Cardiac muscle cell (in vitro differentiated cells and primary cell): ENCODE measurements around the gene FGF14. TPM values are rescaled to one million over a fixed set of nuclear protein-coding genes. Genes with fewer than 3 reads are reported as not detected.

ENCODE experiments used
- DNase-seq, 2 donors: peaks; one replicate each; pipeline versions ENCODE4 v3.0.0 to v3.0.0-alpha.2; 2010 to 2017; ENCODE audit warnings: low read depth in 1 of 2, low spot score in 1 of 2
- H3K27ac ChIP-seq: fragments of 200-600 bp; sonication (generic); 2 replicates; pipeline ENCODE4 v1.5.1; 2016
- H3K27me3 ChIP-seq: fragments of 200-600 bp; sonication (generic); 2 replicates; pipeline ENCODE4 v1.6.0; 2016; ENCODE audit warnings: control low read depth
- H3K36me3 ChIP-seq: fragments of 200-600 bp; sonication (generic); 2 replicates; pipeline ENCODE4 v1.5.1; 2016; ENCODE audit warnings: control low read depth
- H3K4me1 ChIP-seq: fragments of 200-600 bp; sonication (generic); 2 replicates; pipeline ENCODE4 v1.8.1; 2017; ENCODE audit warnings: low read depth, mild to moderate bottlenecking, mixed run types
- H3K4me3 ChIP-seq: fragments of 200-600 bp; sonication (generic); 2 replicates; pipeline ENCODE4 v1.5.1; 2016; ENCODE audit warnings: mild to moderate bottlenecking
- H3K9me3 ChIP-seq: fragments of 200-600 bp; sonication (generic); 2 replicates; pipeline ENCODE4 v1.5.1; 2017; ENCODE audit warnings: low read depth, mild to moderate bottlenecking, control low read depth
- polyA plus RNA-seq: library from polyadenylated mRNA; unstranded; fragments of >200 nt; fragmentation: Nextera tagmentation; extraction: Ambion mirVana; gene quantifications from 2 replicates; pipeline ENCODE4 v1.2.1, GENCODE V29; 2016
- total RNA-seq: library from RNA; depleted of rRNA; stranded (reverse); fragments of >200 nt; gene quantifications from 2 replicates; pipeline ENCODE4 v1.2.3, GENCODE V29; 2016
- TF ChIP-seq, protein P1 (sequence below): IDR thresholded peaks from 2 replicates; pipeline ENCODE4 v1.5.1; 2012; ENCODE audit warnings: low read depth, mild to moderate bottlenecking, low read length

The FGF14 gene
- total and polyA plus RNA-seq, 2 experiments from 2014 or later, result not detected

DNA sequence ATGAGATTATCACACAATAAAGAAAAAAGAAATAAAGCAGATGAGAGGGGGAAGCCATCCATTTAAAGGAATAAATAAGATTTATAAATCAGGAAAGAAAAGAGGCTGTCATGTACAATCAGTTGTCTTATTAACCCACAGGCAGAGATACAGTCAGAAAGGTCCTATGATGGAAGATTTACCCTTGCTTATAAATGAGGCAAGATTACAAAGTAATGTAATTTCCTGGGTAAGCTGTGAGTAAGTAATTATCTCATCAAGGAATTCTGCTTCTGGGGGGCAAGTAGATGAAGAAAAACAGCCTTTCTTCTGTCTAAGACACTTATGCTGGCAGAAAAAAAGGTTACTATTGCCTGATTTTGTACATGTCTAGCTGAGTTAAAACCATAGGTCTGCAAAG lies 146.4 kb downstream of the FGF14 start:
- no peak for DNase-seq
- no peaks in the 10 kb centered on the region for H3K27me3 ChIP-seq
- H3K9me3 ChIP-seq, result no peaks in the 10 kb centered on the region
- no peaks in the 10 kb centered on the region for H3K4me1 ChIP-seq
- TF ChIP-seq, protein P1, sequence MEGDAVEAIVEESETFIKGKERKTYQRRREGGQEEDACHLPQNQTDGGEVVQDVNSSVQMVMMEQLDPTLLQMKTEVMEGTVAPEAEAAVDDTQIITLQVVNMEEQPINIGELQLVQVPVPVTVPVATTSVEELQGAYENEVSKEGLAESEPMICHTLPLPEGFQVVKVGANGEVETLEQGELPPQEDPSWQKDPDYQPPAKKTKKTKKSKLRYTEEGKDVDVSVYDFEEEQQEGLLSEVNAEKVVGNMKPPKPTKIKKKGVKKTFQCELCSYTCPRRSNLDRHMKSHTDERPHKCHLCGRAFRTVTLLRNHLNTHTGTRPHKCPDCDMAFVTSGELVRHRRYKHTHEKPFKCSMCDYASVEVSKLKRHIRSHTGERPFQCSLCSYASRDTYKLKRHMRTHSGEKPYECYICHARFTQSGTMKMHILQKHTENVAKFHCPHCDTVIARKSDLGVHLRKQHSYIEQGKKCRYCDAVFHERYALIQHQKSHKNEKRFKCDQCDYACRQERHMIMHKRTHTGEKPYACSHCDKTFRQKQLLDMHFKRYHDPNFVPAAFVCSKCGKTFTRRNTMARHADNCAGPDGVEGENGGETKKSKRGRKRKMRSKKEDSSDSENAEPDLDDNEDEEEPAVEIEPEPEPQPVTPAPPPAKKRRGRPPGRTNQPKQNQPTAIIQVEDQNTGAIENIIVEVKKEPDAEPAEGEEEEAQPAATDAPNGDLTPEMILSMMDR, result no peak
- no peak overlapping the region for H3K27ac ChIP-seq
- H3K36me3 ChIP-seq, result no peaks in the 10 kb centered on the region
- H3K4me3 ChIP-seq, result no peak overlapping the region

DNA sequence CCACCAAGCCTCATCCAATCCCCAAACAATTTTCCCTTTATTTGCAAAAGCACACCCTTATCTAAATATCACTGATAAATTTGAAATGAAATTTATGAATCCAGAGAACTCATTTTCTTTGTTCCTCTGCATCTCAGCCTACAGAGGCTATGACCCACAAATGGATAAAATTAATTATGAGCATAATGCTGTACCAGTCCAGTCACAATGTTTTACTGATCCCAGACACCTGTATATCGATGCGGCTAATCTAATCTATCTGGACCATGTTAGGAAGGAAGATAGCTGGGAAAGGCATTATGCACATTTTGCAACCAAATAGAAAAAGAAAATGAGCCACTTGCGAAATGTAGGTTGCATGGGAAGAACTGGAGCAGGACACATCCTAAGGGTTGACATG lies 150.0 kb downstream of the FGF14 start:
- TF ChIP-seq, protein P1, result no peak
- H3K4me1 ChIP-seq, result no peaks in the 10 kb centered on the region
- no peak overlapping the region for H3K27ac ChIP-seq
- no peaks in the 10 kb centered on the region for H3K9me3 ChIP-seq
- H3K4me3 ChIP-seq, result no peak overlapping the region
- H3K27me3 ChIP-seq, result no peaks in the 10 kb centered on the region
- no peak for DNase-seq
- H3K36me3 ChIP-seq, result no peaks in the 10 kb centered on the region

DNA sequence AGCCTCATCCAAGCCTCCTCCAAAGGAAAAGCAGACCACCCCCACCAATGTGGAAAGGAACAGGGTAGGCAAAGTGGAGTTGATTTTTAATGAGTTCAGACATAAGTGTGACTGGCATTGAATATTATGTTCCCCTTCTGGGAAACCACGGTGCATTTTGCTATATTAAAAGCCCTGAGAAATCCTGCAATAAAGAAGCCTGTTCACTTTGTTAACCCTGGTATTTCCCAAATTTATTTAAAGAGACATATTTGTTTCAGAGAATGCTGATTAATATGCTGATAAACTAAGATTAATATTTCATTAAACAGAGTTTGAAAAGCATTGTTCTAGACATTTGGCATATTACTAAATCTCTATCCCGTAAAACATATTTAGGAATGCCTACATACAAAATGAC lies 151.4 kb downstream of the FGF14 start:
- no peak for DNase-seq
- Histone ChIP-seq H3K27me3 (no peaks in the 10 kb centered on the region), H3K36me3 (no peaks in the 10 kb centered on the region), H3K4me3 (no peak overlapping the region), H3K4me1 (no peaks in the 10 kb centered on the region), H3K27ac (no peak overlapping the region), H3K9me3 (no peaks in the 10 kb centered on the region)
- TF ChIP-seq, protein P1, result no peak

DNA sequence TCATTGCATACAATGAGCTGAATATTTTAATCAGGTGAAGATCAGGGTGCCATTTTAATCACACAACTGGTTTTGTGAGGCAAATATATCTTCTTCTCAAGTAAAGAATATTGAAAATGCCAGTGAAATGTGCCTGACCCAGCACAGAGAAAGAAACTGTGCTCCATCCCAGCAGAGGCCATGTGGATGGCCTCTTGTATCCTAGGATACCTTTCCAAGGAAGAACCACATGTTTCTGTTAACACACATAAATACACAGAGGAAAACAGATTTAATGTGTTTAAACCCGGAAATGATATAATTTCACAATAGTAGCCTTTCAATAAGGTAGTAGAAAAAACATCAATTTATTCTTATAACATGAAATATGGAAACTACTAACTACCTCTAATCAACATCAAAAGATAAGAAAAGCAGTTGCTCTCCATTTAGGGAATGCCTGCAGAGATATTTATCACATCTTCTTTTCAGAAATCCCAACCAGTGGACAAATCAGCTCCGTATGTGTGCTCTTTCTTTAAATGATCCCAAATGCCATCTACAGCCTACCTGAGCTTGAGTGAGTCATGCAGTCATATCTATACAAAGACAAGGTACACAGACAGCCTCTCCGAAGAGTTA lies 157.1 kb downstream of the FGF14 start:
- Histone ChIP-seq H3K4me1 (no peaks in the 10 kb centered on the region), H3K27me3 (no peaks in the 10 kb centered on the region), H3K27ac (no peak overlapping the region), H3K36me3 (no peaks in the 10 kb centered on the region), H3K4me3 (no peak overlapping the region), H3K9me3 (no peaks in the 10 kb centered on the region)
- TF ChIP-seq, protein P1, result no peak
- DNase-seq, result no peak

DNA sequence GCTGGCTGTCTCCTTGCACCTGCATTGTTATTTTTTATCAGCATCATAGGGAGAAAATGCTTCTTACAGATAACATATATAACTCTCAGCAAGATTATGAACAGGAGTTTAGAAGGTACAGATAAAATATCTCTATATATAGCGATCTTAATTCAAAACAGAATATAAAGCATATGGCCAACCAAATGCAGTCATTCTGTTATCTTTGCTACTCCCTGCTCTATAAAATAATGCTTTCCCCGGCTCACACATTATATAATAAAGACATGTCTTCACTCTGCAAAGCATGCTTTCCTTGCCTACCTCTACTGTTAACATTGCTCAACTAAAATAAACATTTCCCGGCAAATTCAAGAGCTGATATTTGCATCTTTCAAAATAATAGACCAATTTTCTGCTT lies 161.7 kb downstream of the FGF14 start:
- DNase-seq, result no peak
- TF ChIP-seq, protein P1, result no peak
- H3K4me1 ChIP-seq, result no peaks in the 10 kb centered on the region
- H3K27ac ChIP-seq, result no peak overlapping the region
- H3K4me3 ChIP-seq, result no peak overlapping the region
- no peaks in the 10 kb centered on the region for H3K9me3 ChIP-seq
- no peaks in the 10 kb centered on the region for H3K36me3 ChIP-seq
- H3K27me3 ChIP-seq, result no peaks in the 10 kb centered on the region
